Measurements from ENCODE around the gene SLC9A3.

SLC9A3 gene

GRCh38 chr5:505951-506525 is 18.2 kb downstream of the SLC9A3 start:
- DNase-seq (ENCODE audit: low read depth), result no peak

- DNase-seq (ENCODE audit: low read depth), result no peak
Observed at GRCh38 chr5:504326-505154, 19.7 kb downstream of the SLC9A3 start.

- no peak for DNase-seq (ENCODE audit: low read depth)
Observed at GRCh38 chr5:502325-503079, 21.7 kb downstream of the SLC9A3 start.

- no peak for DNase-seq (ENCODE audit: low read depth)
Observed at GRCh38 chr5:501831-502184, 22.4 kb downstream of the SLC9A3 start.

- DNase-seq (ENCODE audit: low read depth), result no peak
Observed at GRCh38 chr5:501105-501830, 23.0 kb downstream of the SLC9A3 start.

- DNase-seq (ENCODE audit: low read depth), result no peak
Observed at GRCh38 chr5:500491-500890, 23.8 kb downstream of the SLC9A3 start.

- no peak for DNase-seq (ENCODE audit: low read depth)
Observed at GRCh38 chr5:499233-500209, 24.7 kb downstream of the SLC9A3 start.

GRCh38 chr5:497871-498509 is 26.3 kb downstream of the SLC9A3 start:
- DNase-seq (ENCODE audit: low read depth), result no peak

GRCh38 chr5:497090-497700 is 27.1 kb downstream of the SLC9A3 start:
- DNase-seq (ENCODE audit: low read depth), result no peak

- no peak for DNase-seq (ENCODE audit: low read depth)
Observed at GRCh38 chr5:496028-496427, 28.2 kb downstream of the SLC9A3 start.

- no peak for DNase-seq (ENCODE audit: low read depth)
Observed at GRCh38 chr5:494667-495255, 29.5 kb downstream of the SLC9A3 start.

- DNase-seq (ENCODE audit: low read depth), result no peak
Observed at GRCh38 chr5:493758-494157, 30.5 kb downstream of the SLC9A3 start.

GRCh38 chr5:493119-493701 is 31.0 kb downstream of the SLC9A3 start:
- no peak for DNase-seq (ENCODE audit: low read depth)

- DNase-seq (ENCODE audit: low read depth), result no peak
Observed at GRCh38 chr5:492314-492893, 31.8 kb downstream of the SLC9A3 start.

- DNase-seq (ENCODE audit: low read depth), result no peak
Observed at GRCh38 chr5:491856-492155, 32.4 kb downstream of the SLC9A3 start.

GRCh38 chr5:491119-491855 is 33.0 kb downstream of the SLC9A3 start:
- DNase-seq (ENCODE audit: low read depth), result no peak

GRCh38 chr5:490116-491106 is 33.8 kb downstream of the SLC9A3 start:
- no peak for DNase-seq (ENCODE audit: low read depth)
